Measurements from ENCODE around the gene GPRC5C.

The GPRC5C gene

GRCh38 chr17:74465378-74466110 lies 33.7 kb downstream of the GPRC5C start:
- no peak for DNase-seq (ENCODE audit: low read depth)
- H3K4me3 ChIP-seq (ENCODE audit: low read length): no peak overlapping the region
- TF ChIP-seq, protein P1, sequence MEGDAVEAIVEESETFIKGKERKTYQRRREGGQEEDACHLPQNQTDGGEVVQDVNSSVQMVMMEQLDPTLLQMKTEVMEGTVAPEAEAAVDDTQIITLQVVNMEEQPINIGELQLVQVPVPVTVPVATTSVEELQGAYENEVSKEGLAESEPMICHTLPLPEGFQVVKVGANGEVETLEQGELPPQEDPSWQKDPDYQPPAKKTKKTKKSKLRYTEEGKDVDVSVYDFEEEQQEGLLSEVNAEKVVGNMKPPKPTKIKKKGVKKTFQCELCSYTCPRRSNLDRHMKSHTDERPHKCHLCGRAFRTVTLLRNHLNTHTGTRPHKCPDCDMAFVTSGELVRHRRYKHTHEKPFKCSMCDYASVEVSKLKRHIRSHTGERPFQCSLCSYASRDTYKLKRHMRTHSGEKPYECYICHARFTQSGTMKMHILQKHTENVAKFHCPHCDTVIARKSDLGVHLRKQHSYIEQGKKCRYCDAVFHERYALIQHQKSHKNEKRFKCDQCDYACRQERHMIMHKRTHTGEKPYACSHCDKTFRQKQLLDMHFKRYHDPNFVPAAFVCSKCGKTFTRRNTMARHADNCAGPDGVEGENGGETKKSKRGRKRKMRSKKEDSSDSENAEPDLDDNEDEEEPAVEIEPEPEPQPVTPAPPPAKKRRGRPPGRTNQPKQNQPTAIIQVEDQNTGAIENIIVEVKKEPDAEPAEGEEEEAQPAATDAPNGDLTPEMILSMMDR (conservative IDR thresholded peaks at IDR 0.05; ENCODE audit: low read length): no peak

DNA sequence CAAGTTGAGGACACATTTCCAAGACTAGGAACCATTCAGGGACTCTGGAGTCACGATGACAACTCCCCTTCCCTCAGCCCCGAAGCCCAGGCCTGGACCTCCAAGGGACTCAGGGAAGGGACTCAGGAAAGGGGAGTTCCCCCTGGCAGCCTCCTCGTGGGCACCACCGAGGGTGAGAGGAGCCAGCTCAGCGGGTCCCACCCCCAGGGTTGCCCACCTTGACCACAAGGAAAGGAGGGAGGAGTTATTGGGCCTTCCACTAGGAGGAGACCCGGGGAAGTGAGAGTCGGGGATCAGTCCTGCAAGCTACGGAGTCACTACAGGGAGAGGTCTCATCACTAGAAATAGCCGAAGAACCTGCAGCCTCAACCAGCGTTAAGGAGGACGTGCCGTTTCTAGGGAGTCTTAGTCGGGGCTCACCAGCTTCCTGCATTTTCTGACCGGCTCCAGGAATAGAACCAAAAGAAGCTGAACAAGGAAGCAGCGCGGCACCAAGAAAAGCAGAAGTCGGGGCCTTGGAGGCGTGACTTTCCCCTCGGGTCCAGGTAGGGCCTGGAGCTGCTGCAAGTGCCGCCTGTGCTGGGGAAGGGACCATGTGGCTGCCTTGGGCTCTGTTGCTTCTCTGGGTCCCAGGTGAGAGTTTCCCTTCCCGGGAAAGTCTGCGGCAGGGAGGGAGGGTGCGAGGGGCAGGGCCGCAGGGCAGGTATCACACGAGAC lies 34.4 kb downstream of the GPRC5C start, which contains the start of gene CD300A:
CD300A (plus strand) TSS at position 524 of the 717 bp plus-strand sequence; CDS start at position 594, 70 bp downstream.
- no peak for DNase-seq (ENCODE audit: low read depth)
- H3K4me3 ChIP-seq (ENCODE audit: low read length): no peak within 1 kb of the TSS
- TF ChIP-seq, protein P1 (conservative IDR thresholded peaks at IDR 0.05; ENCODE audit: low read length): no peak

DNA sequence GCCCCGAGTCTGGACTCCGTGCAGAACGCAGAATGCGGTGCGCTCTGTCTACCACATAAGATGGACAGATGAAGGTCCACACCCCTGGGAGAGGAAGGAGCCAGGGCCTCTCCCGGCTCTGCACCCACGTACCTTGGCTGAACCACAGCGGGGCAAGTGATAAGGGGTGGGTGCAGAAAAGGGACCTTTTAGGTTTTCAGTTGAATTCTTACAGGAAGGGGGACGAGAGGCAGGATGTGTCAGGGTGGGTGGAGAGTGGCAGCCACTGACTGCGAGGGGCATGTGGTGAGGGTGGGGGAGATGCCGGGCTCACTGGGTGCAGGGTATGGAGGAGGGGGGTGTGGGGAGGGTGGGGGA lies 34.9 kb downstream of the GPRC5C start:
- no peak for DNase-seq (ENCODE audit: low read depth)
- TF ChIP-seq, protein P1 (conservative IDR thresholded peaks at IDR 0.05; ENCODE audit: low read length): no peak
- no peak overlapping the region for H3K4me3 ChIP-seq (ENCODE audit: low read length)

GRCh38 chr17:74467221-74467951 lies 35.5 kb downstream of the GPRC5C start:
- TF ChIP-seq, protein P1 (conservative IDR thresholded peaks at IDR 0.05; ENCODE audit: low read length): no peak
- no peak for DNase-seq (ENCODE audit: low read depth)
- H3K4me3 ChIP-seq (ENCODE audit: low read length): no peak overlapping the region

DNA sequence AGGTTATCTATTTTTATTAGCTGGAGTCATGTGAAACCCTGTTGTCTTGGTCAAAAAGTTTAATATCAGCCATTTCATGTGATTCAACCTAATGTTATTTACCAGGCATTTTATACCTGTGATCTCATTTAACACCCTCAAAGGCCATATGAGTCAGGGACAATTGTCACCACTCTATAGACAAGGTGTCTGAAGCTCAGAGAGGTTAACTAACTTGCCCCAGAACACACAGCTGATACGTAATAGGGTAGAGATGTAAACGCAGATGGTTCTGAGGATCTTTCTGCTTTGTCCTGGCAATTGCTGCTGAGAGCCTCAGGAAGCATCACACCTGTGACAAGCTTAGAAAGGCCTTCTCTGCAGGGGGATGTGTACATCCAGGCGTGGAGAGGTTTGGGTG lies 39.5 kb downstream of the GPRC5C start:
- TF ChIP-seq, protein P1 (conservative IDR thresholded peaks at IDR 0.05; ENCODE audit: low read length): no peak
- DNase-seq (ENCODE audit: low read depth): no peak
- H3K4me3 ChIP-seq (ENCODE audit: low read length): no peak overlapping the region

DNA sequence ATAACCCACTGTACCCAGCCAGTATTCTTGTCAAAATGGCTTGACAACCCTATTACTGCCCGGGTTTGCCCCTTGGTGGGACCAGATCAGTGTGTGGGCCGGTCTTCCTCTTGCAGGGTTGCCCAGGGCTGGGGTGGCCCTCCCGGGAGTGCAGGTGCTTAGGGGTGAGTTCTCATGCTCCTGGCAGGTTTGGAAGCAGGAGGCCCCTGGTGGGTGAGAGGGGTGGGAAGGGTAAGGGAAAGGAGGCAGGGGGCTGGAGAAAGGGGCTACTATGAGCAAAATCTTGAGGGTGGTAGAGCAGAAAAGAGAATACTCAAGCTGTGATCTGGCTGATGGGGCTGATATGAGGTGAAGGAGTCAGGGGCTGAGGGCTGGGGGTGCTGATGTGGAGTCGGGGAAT lies 41.0 kb downstream of the GPRC5C start:
- H3K4me3 ChIP-seq (ENCODE audit: low read length): no peak overlapping the region
- DNase-seq (ENCODE audit: low read depth): no peak
- TF ChIP-seq, protein P1 (conservative IDR thresholded peaks at IDR 0.05; ENCODE audit: low read length): no peak

Data from AG10803 (cell line).